Fibroblast of upper back skin (primary cell): ENCODE results near the gene ATXN7L1.

Experiments
- DNase-seq: peaks from one replicate; pipeline ENCODE4 v3.0.0-alpha.2; 2013

ATXN7L1 gene

GRCh38 chr7:105638902-105639495 lies 237.4 kb downstream of the ATXN7L1 start:
- DNase-seq = no peak

GRCh38 chr7:105638334-105638733 lies 238.1 kb downstream of the ATXN7L1 start:
- DNase-seq = no peak

- no peak for DNase-seq
Measured at GRCh38 chr7:105637755-105638154, 238.6 kb downstream of the ATXN7L1 start.

GRCh38 chr7:105636982-105637381 lies 239.4 kb downstream of the ATXN7L1 start:
- no peak for DNase-seq

- DNase-seq = no peak
Measured at GRCh38 chr7:105635197-105635596, 241.2 kb downstream of the ATXN7L1 start.

GRCh38 chr7:105625986-105626385 lies 250.4 kb downstream of the ATXN7L1 start:
- no peak for DNase-seq

- DNase-seq = no peak
Measured at GRCh38 chr7:105623906-105624305, 252.5 kb downstream of the ATXN7L1 start.

- DNase-seq = no peak
Measured at GRCh38 chr7:105623378-105623777, 253.0 kb downstream of the ATXN7L1 start.

- no peak for DNase-seq
Measured at GRCh38 chr7:105622106-105622731, 254.2 kb downstream of the ATXN7L1 start.

- peak; percentile 59 for DNase-seq
Measured at GRCh38 chr7:105621617-105622016, 254.8 kb downstream of the ATXN7L1 start.

GRCh38 chr7:105621176-105621575 lies 255.2 kb downstream of the ATXN7L1 start:
- no peak for DNase-seq

- DNase-seq = no peak
Measured at GRCh38 chr7:105619590-105619989, 256.8 kb downstream of the ATXN7L1 start.

- no peak for DNase-seq
Measured at GRCh38 chr7:105618016-105618296, 258.4 kb downstream of the ATXN7L1 start.

- no peak for DNase-seq
Measured at GRCh38 chr7:105617280-105618015, 259.0 kb downstream of the ATXN7L1 start.

- no peak for DNase-seq
Measured at GRCh38 chr7:105614341-105614840, 262.0 kb downstream of the ATXN7L1 start.

GRCh38 chr7:105613611-105614330 lies 262.6 kb downstream of the ATXN7L1 start:
- DNase-seq = no peak

GRCh38 chr7:105612806-105613205 lies 263.6 kb downstream of the ATXN7L1 start:
- DNase-seq = no peak

- DNase-seq = peak; percentile 47
Measured at GRCh38 chr7:105611856-105612775, 264.3 kb downstream of the ATXN7L1 start.

GRCh38 chr7:105610165-105610930 lies 266.1 kb downstream of the ATXN7L1 start:
- no peak for DNase-seq

GRCh38 chr7:105602325-105603305 lies 273.8 kb downstream of the ATXN7L1 start:
- DNase-seq = peak; percentile 64
